Lower lobe of right lung (tissue), 2 donors: ENCODE results near the gene ADCY5. TPM values are rescaled to one million over a fixed set of nuclear protein-coding genes. Genes with fewer than 3 reads are reported as not detected.

Experiments
- ATAC-seq, 2 donors: fragments of 200-7000 bp; cut with Tn5 transposase; one replicate each; pipeline ENCODE4 v1.9.1; 2020 to 2022; ENCODE audit warnings: mild to moderate bottlenecking in 2 of 2, moderate library complexity in 2 of 2
- DNase-seq: peaks from one replicate; pipeline ENCODE4 v3.0.0-alpha.2; 2020
- H3K27ac ChIP-seq: fragments of 200-600 bp; one replicate; pipeline ENCODE4 v1.8.0; 2022
- H3K27me3 ChIP-seq: fragments of 200-600 bp; one replicate; pipeline ENCODE4 v1.8.0; 2022; ENCODE audit warnings: low read depth
- H3K36me3 ChIP-seq: fragments of 200-600 bp; one replicate; pipeline ENCODE4 v1.8.0; 2022; ENCODE audit warnings: mild to moderate bottlenecking
- H3K4me1 ChIP-seq: fragments of 200-600 bp; one replicate; pipeline ENCODE4 v1.8.0; 2022
- H3K4me3 ChIP-seq: fragments of 200-600 bp; one replicate; pipeline ENCODE4 v1.8.0; 2022; ENCODE audit warnings: mild to moderate bottlenecking
- H3K9me3 ChIP-seq: fragments of 200-600 bp; one replicate; pipeline ENCODE4 v1.8.0; 2022
- intact Hi-C: fragments of 100-400 bp; cut with DNase I; formaldehyde crosslinking; loops from one replicate; pipeline ENCODE4 v1.11.0; 2022
- total RNA-seq: library from RNA; stranded (reverse); fragmentation: NEBNext Ultra II Directional; extraction: Animal tissue kit (Norgen Biotek cat#: 25700); gene quantifications from one replicate; pipeline ENCODE4 v1.2.1, GENCODE V29; 2021
- TF ChIP-seq, protein P1 (sequence below): fragments of 200-600 bp; IDR thresholded peaks from one replicate; pipeline ENCODE4 v1.8.0; 2022; ENCODE audit warnings: antibody characterized with exemption, mild to moderate bottlenecking
- donor health status: DM: no; HTN: yes; CAD: no; lungs with severe emphysema.

The ADCY5 gene
- total RNA-seq, 1 donor from 2014 or later = 5.6 TPM

DNA sequence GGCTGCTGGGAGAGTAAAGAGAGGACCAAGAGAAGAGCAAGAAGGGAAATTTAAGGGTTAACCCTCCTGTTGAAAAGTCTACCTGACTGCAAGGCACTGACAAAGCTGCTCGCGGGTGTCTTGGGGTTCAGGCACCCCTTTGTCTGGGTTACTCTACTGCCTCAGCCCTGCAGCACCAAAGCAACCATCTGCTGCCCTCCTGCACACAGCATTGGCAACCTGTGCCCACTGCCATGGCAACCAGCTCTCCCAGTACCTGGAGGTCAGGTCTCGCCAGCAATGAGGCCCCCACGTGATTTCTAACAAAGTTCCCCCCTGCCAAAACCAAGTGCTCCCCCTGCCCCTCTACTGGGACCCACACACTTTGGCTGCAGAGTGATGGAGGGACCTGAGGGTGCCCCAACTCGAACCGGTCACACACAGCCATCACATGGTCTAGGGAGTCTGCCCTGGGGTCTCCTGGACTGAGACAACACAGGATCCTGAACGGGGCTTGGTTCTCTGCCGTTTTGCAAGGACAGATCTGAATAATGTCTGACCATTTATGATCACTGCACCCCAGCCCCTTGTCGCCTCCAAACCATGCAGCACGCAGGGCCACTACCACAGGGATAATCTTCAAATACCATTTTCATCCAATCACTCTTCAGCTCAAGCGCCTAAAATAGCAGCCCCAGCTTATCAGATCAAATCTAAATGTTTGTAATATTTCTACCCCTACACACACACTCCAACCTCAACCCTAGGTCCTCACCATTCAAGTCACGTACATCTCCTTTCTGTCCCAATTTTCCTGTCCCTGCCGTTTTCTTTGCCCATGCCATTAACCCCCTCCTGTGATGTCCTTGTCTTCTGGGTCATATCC lies 50.7 kb downstream of the ADCY5 start:
- no peaks in the 10 kb centered on the region for H3K4me1 ChIP-seq
- TF ChIP-seq, protein P1, sequence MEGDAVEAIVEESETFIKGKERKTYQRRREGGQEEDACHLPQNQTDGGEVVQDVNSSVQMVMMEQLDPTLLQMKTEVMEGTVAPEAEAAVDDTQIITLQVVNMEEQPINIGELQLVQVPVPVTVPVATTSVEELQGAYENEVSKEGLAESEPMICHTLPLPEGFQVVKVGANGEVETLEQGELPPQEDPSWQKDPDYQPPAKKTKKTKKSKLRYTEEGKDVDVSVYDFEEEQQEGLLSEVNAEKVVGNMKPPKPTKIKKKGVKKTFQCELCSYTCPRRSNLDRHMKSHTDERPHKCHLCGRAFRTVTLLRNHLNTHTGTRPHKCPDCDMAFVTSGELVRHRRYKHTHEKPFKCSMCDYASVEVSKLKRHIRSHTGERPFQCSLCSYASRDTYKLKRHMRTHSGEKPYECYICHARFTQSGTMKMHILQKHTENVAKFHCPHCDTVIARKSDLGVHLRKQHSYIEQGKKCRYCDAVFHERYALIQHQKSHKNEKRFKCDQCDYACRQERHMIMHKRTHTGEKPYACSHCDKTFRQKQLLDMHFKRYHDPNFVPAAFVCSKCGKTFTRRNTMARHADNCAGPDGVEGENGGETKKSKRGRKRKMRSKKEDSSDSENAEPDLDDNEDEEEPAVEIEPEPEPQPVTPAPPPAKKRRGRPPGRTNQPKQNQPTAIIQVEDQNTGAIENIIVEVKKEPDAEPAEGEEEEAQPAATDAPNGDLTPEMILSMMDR = no peak
- H3K4me3 ChIP-seq = no peak overlapping the region
- H3K27me3 ChIP-seq = no peaks in the 10 kb centered on the region
- ATAC-seq = no peak
- no peak overlapping the region for H3K27ac ChIP-seq
- no peaks in the 10 kb centered on the region for H3K36me3 ChIP-seq
- DNase-seq = no peak
- H3K9me3 ChIP-seq = no peaks in the 10 kb centered on the region
- intact Hi-C loops = no loop called here

DNA sequence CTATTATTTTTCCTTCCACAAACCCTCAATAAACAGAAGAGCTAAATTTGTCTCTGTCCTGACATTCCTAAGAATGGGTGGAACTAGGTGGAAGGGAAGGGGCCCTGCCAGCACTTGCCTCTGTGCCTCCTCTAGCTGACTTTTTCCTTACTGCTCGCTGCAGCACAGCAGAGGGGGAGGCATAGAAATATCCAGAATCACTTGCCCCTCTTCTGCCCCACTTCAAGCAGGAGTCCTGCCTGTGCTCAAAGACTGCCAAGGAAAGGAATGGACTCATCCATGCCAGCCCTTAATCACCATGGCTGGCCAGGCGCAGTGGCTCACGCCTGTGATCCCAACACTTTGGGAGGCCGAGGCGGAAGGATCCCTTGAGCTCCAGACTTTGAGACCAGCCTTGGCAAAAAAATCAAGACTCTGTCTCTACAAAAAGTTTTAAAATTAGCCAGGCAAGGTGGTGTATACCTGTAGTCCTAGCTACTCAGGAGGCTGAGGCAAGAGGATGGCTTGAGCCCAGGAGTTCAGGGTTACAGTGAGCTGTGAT lies 51.8 kb downstream of the ADCY5 start:
- TF ChIP-seq, protein P1 = no peak
- H3K4me3 ChIP-seq = no peak overlapping the region
- no peaks in the 10 kb centered on the region for H3K4me1 ChIP-seq
- no peaks in the 10 kb centered on the region for H3K27me3 ChIP-seq
- no peak for DNase-seq
- H3K9me3 ChIP-seq = no peaks in the 10 kb centered on the region
- intact Hi-C loops = no loop called here
- H3K27ac ChIP-seq = no peak overlapping the region
- no peak for ATAC-seq
- no peaks in the 10 kb centered on the region for H3K36me3 ChIP-seq

DNA sequence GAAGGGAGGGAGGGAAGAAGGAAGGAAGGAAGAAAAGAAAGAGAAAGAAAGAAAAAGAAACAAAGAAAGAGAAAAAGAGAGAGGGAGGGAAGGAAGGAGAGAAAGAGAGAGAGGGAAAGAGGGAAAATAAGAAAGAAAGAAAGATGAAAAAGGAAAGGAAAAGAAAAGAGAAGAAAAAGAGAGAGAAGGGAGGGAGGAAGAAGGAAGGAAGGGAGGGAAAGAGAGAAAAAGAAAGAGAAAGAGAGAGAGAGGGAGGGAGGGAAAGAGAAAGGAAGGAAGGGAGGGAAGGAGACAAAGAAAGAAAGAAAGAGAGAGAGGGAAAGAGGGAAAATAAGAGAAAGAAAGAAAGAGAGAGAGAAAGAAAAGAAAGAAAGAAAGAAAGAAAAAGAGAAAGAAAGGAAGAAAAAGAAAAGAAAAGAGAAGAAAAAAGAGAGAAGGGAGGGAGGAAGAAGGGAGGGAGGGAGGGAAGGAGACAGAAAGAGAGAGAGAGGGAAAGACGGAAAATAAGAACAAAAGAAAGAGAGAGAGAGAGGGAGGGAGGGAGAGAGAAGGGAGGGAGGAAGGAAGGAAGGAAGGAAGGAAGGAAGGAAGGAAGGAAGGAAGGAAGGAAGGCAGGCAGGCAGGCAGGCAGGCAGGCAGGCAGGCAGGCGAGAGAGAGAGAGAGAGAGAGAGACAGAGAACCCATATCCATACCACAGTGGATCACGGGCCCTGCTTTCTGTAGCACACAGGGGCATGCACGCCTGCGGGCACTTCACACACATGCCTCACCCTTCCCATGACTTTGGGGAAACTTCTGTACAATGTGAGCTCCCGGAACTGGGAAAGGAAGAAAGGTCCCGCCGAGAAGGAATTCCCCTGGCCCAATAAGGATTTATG lies 52.5 kb downstream of the ADCY5 start:
- intact Hi-C loops = no loop called here
- no peak for DNase-seq
- Histone ChIP-seq H3K9me3 (no peaks in the 10 kb centered on the region), H3K27me3 (no peaks in the 10 kb centered on the region), H3K4me3 (no peak overlapping the region), H3K36me3 (no peaks in the 10 kb centered on the region), H3K4me1 (no peaks in the 10 kb centered on the region), H3K27ac (no peak overlapping the region)
- TF ChIP-seq, protein P1 = no peak
- ATAC-seq = no peak

DNA sequence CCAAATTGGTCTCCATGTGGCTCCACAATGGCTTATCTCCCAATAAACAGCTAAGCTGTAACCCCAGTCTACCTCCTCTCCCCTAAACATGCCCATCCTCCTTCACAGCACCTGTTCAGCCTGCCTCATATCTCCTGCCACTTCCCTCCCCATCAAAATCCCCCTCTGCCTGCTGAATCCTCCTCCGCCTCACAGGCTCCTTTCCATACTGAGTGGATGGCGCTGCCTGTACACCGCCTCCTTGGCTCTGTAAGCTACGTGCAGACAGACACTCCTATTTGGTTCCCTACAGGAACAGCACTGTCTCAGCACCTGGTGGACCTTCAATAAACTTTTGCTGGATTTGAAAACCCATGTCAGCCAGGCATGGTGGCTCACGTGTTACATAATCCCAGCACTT lies 53.7 kb downstream of the ADCY5 start:
- Histone ChIP-seq H3K4me3 (no peak overlapping the region), H3K27ac (no peak overlapping the region), H3K36me3 (no peaks in the 10 kb centered on the region), H3K9me3 (no peaks in the 10 kb centered on the region), H3K27me3 (no peaks in the 10 kb centered on the region), H3K4me1 (no peaks in the 10 kb centered on the region)
- TF ChIP-seq, protein P1 = no peak
- DNase-seq (no peak), ATAC-seq (no peak)
- intact Hi-C loops = no loop called here

DNA sequence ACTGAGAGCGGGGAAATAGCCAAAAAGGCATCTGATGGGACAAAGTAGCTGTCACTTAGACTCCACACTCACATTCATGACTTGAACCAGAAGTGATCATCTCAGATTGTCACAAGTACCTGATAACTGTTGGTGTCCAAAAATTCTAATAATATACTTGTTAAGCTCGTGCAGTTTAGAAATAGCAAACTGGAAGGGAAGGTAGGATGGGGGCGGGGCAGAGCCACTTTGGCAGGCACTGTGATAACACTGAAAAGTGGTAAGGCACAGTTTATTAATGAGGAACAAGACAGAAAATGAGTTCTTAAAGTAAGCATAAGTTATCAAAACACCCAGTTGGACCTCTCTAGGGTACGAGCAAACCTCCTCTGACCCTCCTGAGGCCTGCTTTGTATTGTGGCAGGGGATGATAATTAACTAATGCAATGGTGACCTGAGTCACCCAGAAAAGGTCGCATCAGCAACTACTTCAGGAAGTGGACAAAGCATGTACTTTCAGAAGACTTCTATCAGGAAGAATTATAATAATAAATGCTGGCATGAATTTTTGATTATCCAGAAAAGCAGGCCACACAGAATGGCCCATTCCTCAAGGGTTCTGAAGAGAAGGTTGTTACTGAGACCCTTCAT lies 54.4 kb downstream of the ADCY5 start:
- intact Hi-C loops = no loop called here
- no peak overlapping the region for H3K4me3 ChIP-seq
- H3K9me3 ChIP-seq = no peaks in the 10 kb centered on the region
- no peaks in the 10 kb centered on the region for H3K4me1 ChIP-seq
- DNase-seq = no peak
- TF ChIP-seq, protein P1 = no peak
- no peak overlapping the region for H3K27ac ChIP-seq
- H3K27me3 ChIP-seq = no peaks in the 10 kb centered on the region
- no peaks in the 10 kb centered on the region for H3K36me3 ChIP-seq
- ATAC-seq = no peak
